HFF-Myc (cell line): ENCODE results near the gene NOL4L.
"Not testable (repeated sequence)": the region's sequence is repeated elsewhere in the genome, so short reads cannot be mapped to it uniquely, and the experiment has no call there.

Experiments used
- DNase-seq: peaks from one replicate; pipeline ENCODE4 v3.0.0-alpha.2; 2011; ENCODE audit warnings: low read depth; ENCODE audit errors: extremely low read depth
- H3K4me3 ChIP-seq: replicated peaks from 2 replicates; pipeline ENCODE4 v1.5.1; 2011; ENCODE audit warnings: low read depth, mild to moderate bottlenecking, control low read depth, low read length
- TF ChIP-seq, protein P1 (sequence below): IDR thresholded peaks from 2 replicates; pipeline ENCODE4 v1.5.1; 2012; ENCODE audit warnings: mild to moderate bottlenecking, low read depth, low read length, control low read depth; ENCODE audit errors: missing control alignments

Gene NOL4L

DNA sequence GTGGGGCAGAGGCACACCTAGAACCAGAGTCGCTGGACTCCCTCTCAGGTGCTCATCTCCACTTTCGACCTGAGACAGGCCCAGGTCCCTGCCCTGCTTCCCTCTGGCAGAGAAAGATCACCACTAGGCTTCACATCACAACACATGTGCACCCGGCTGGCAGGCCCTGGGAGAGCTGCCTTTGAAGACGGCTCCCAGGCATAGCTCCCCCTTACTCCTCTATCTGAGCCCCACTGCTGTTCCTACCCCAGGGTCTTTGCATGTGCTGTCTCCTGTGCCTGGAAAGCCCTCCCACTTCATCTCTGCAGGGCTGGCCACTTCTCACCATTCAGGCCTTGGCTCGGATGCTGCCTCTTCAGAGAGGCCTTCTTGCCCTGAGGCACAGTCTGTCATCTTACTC lies 89.2 kb downstream of the NOL4L start:
- no peak overlapping the region for H3K4me3 ChIP-seq
- TF ChIP-seq, protein P1, sequence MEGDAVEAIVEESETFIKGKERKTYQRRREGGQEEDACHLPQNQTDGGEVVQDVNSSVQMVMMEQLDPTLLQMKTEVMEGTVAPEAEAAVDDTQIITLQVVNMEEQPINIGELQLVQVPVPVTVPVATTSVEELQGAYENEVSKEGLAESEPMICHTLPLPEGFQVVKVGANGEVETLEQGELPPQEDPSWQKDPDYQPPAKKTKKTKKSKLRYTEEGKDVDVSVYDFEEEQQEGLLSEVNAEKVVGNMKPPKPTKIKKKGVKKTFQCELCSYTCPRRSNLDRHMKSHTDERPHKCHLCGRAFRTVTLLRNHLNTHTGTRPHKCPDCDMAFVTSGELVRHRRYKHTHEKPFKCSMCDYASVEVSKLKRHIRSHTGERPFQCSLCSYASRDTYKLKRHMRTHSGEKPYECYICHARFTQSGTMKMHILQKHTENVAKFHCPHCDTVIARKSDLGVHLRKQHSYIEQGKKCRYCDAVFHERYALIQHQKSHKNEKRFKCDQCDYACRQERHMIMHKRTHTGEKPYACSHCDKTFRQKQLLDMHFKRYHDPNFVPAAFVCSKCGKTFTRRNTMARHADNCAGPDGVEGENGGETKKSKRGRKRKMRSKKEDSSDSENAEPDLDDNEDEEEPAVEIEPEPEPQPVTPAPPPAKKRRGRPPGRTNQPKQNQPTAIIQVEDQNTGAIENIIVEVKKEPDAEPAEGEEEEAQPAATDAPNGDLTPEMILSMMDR = no peak
- no peak for DNase-seq

DNA sequence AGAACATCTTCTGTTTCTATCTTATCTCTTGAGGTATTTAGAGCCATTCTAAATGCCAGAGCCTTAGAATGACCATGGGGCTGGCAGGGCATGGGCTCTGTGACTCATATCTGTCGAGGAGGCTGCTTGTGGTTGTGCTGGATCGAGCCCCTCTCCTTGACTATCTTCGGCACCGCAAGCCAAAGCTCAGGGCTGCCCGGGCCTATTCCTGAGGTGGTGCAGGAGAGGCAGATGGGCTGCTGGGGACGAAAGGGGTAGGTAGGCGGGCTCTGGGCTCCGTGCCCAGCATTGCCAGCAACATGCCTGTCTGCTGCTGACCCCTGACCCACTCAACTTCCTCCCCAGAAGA lies 89.9 kb downstream of the NOL4L start:
- TF ChIP-seq, protein P1 = no peak
- no peak for DNase-seq
- no peak overlapping the region for H3K4me3 ChIP-seq

DNA sequence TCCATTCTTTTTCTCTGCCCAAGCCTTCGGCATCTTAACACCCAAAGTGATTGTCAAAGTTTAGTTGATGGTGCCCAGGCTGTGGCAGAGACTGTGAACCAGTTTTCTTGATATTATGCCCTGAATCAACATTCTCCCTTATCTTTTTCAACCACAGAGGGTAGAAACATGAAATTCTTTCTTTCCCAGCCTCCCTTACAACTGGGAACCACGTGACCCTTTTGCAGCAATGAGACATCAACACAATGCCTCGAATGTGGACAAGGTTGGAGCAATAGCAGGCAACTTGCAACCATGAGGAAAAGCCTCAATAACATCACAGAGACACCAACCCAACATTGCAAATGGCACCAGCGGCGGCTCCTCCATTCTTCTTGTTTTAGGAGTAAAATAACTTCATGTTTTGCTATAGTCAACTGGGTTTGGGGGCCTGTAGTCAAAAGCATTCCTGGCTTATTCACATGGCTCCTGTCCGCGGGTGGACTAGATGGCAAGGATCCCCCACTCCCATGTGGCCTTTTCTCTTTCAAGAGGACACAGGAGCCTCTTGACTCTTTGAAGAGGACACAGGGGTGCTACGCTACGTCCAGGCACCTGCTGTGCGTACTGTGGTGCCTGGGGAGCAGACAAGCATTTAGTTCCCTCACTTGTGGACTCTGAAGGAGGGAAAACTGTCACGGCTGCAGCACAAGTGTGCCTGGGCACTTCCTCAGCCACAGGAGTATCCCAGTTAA lies 90.5 kb downstream of the NOL4L start:
- TF ChIP-seq, protein P1 = no peak
- no peak overlapping the region for H3K4me3 ChIP-seq
- no peak for DNase-seq

DNA sequence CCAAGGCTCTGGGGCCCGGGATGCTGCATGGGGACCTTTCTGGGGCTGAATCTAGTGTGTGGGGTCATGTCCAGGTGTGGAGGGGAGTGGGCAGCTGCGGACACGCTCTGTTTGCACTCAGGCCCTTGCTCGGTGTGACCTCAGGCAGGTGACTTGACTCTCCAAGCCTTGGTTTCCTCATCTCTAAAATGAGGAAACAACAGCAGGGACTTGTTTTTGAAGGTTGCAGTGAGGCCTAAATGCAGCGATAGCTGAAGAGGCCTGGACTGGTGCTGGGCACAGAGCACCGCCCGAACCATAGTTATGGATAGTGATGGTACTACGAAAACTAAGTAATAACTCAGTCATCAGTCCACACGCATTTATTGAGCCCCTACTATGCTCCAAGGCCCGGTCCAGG lies 91.8 kb downstream of the NOL4L start:
- no peak overlapping the region for H3K4me3 ChIP-seq
- TF ChIP-seq, protein P1 = no peak
- no peak for DNase-seq

DNA sequence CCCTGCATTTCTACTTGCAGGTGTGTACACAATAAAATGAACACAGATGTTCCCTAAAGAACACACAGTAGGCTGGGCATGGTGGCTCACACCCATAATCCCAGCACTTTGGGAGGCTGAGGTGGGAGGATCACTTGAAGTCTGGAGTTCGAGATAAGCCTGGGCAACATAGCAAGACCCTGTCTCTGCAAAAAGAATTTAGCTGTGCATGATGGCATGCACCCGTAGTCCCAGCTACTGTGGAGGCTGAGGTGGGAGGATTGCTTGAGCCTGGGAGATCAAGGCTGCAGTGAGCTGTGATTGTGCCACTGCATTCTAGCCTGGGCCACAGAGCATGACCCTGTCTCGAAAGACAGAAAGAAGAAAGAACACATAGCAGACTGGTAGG lies 93.4 kb downstream of the NOL4L start:
- not testable (repeated sequence) for H3K4me3 ChIP-seq, DNase-seq

DNA sequence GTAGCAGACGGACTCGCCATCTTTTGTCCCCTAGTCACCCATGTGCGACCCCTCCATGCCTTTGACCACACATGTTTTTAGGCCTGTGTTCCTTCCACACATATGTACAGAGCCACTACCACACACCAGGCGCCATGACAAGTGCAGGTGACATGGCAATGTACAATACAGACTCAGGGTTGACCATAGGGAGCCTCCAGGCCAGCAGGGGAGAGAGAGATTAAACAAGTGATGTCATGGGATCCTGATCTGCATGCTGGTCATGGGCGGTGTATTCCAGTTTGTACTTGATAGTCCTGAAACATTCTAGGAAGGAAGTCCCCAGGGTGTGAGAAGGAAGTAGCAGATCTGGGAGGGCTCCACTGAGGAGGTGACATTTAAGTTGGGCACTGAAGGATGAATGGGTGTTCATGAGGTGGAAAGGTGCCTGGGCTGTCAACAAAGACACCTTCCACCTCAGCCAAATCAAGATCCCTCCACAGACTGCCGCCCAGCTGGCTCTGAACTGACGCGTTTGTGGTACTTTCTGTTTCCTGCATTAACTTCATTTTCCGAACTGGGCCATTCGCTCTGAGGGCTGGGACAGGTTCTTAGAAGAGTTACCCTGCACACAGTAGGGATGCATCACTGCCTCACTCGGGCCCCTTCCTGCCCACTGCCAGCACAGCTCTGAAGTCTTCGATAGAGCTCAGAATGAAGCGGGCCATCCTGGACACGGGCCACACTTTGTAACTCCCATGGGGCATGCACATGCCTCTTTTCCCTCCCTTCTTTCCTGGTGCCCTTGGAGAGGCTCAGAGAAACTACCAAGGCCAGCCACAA lies 94.0 kb downstream of the NOL4L start:
- DNase-seq = no peak
- TF ChIP-seq, protein P1 = no peak
- no peak overlapping the region for H3K4me3 ChIP-seq

DNA sequence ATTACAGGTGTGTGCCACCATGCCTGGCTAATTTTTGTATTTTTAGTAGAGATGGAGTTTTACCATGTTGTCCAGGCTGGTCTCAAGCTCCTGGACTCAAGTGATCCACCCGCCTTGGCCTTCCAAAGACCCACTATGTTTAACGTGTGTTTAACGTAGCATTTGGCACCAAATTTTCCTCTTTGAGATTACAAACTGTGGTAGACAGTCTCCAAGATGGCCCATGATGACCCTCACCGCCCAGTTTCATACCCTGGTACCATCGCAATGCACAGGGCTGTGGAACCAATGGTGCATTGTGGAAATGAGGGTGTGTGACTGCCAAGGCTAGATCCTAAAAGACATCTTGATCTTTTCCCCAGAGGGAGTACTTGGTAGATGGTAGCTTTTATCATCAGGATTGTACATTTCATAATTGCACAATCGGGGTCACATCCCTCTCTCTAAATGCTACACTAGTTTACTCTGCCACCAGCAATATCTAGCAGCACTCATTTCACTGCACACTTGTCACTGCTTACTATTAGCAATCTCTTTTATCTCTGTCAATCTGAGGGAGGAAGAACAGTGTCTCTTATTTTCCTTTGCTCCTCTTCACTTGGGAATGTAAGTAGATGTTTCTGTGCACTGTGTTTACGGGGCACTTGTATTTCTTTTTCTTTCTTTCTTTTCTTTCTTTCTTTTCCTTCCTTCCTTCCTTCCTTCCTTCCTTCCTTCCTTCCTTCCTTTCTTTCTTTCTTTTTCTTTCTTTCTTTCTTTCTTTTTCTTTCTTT lies 96.9 kb downstream of the NOL4L start:
- TF ChIP-seq, protein P1 = no peak
- no peak for DNase-seq

More for the DNA sequence above, 96.9 kb downstream of the NOL4L start:
- H3K4me3 ChIP-seq = no peak overlapping the region
